AG04450 (cell line): Measurements from ENCODE around the gene SPEG. TPM values are rescaled to one million over a fixed set of nuclear protein-coding genes. Genes with fewer than 3 reads are reported as not detected.
"Not testable (repeated sequence)": the region's sequence is repeated elsewhere in the genome, so short reads cannot be mapped to it uniquely, and the experiment has no call there.

ENCODE experiments used
- CTCF ChIA-PET: fragments of 300-600, 350-600 bp; formaldehyde crosslinking; extraction: SDS; loops from one replicate; lab custom pipeline; 2022; ENCODE audit warnings: antibody characterized with exemption, inconsistent platforms; lab: Charles Lee
- POLR2A ChIA-PET: fragments of 350-600 bp; formaldehyde crosslinking; extraction: SDS; loops from one replicate; lab custom pipeline; 2021; ENCODE audit warnings: antibody characterized with exemption, inconsistent platforms; lab: Yijun Ruan, JAX
- DNase-seq: peaks from one replicate; pipeline ENCODE4 v3.0.0-alpha.2; 2011; ENCODE audit warnings: low read depth, low spot score
- H3K27ac ChIP-seq: one replicate; pipeline ENCODE4 v1.5.1; 2012; ENCODE audit warnings: low read depth, low read length, control low read depth
- H3K27me3 ChIP-seq: one replicate; pipeline ENCODE4 v1.6.0; 2012; ENCODE audit warnings: low read length; ENCODE audit not compliant: control insufficient read depth, insufficient read depth
- H3K4me3 ChIP-seq: 2 replicates; pipeline ENCODE4 v1.5.1; 2011; ENCODE audit warnings: mild to moderate bottlenecking, low read depth, low read length, control low read depth
- H3K9me3 ChIP-seq: 2 replicates; pipeline ENCODE4 v1.5.1; 2012; ENCODE audit warnings: low read length; ENCODE audit not compliant: control insufficient read depth, insufficient read depth
- polyA plus RNA-seq: library from polyadenylated mRNA; depleted of rRNA; stranded (reverse); fragments of >200 nt; gene quantifications from 2 replicates; pipeline ENCODE4 v1.2.3, GENCODE V29; 2011
- TF ChIP-seq, protein P1 (sequence below): IDR thresholded peaks from 2 replicates; pipeline ENCODE4 v1.5.1; 2011; ENCODE audit warnings: low read depth, low read length, control low read depth, inconsistent platforms

The SPEG gene
- polyA plus RNA-seq, 1 experiment, result 28.0 TPM

- CTCF ChIA-PET, result no interaction called here
- POLR2A ChIA-PET, result interaction anchor here (0.8 kb wide), 1 partner anchor 46 kb away, joined by 3 read pairs; no protein-coding TSS in a partner anchor
- H3K27ac ChIP-seq, result peak overlapping the region; percentile 93
Observed at GRCh38 chr2:219406861-219407230, 27.8 kb upstream of the SPEG start.

DNA sequence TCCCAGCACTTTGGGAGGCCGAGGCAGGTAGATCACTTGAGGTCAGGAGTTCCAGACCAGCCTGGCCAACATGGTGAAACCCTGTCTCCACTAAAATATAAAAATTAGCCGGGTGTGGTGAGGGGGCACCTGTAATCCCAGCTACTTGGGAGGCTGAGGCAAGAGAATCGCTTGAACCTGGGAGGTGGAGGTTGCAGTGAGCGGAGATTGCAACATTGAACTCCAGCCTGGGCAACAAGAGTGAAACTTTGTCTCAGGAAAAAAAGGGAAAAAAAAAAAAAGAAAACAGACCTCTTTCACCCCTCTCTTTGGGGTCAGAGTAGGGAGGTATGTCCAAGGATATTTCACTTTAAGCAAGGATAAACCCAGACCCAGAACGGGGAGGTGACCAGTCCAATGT lies 27.3 kb upstream of the SPEG start:
- H3K27ac ChIP-seq, result peak overlapping the region; percentile 93
- CTCF ChIA-PET, result interaction anchor here (1.2 to 3.0 kb wide), 2 partner anchors 69 to 123 kb away, joined by 4 to 9 read pairs; no protein-coding TSS in a partner anchor
- not testable (repeated sequence) for H3K9me3 ChIP-seq, H3K4me3 ChIP-seq, DNase-seq, H3K27me3 ChIP-seq
- POLR2A ChIA-PET, result interaction anchor here (0.8 kb wide), 1 partner anchor 46 kb away, joined by 3 read pairs; no protein-coding TSS in a partner anchor

More at GRCh38 chr2:219406861-219407230, 27.8 kb upstream of the SPEG start:
- peak; percentile 88 for DNase-seq
- Histone ChIP-seq H3K27me3 (no peaks in the 10 kb centered on the region), H3K9me3 (0 out of 2 replicates have a peak, but pooled peaks cover 2% of the 10 kb centered on the region), H3K4me3 (no peak overlapping the region)
- TF ChIP-seq, protein P1, sequence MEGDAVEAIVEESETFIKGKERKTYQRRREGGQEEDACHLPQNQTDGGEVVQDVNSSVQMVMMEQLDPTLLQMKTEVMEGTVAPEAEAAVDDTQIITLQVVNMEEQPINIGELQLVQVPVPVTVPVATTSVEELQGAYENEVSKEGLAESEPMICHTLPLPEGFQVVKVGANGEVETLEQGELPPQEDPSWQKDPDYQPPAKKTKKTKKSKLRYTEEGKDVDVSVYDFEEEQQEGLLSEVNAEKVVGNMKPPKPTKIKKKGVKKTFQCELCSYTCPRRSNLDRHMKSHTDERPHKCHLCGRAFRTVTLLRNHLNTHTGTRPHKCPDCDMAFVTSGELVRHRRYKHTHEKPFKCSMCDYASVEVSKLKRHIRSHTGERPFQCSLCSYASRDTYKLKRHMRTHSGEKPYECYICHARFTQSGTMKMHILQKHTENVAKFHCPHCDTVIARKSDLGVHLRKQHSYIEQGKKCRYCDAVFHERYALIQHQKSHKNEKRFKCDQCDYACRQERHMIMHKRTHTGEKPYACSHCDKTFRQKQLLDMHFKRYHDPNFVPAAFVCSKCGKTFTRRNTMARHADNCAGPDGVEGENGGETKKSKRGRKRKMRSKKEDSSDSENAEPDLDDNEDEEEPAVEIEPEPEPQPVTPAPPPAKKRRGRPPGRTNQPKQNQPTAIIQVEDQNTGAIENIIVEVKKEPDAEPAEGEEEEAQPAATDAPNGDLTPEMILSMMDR, result no peak

DNA sequence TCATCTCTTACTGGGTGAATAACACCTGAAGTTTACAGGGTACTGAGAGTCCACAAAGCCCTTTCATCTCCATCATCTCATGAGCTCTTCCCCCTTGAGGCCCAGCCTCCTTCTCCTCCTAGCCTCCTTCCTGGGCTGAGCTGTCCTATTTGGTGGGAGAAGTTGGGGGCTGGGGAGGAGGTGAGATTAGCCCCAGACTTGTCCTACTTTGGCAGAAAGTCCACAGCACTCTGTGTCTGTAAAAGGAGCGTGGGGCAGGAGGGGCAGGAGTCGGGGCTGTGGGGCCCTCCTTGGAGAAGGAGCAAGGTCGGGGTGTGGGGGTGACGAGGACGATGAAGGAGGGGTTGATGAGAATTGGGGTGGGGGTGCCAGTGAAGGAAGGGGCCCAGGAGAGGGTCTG lies 26.4 kb upstream of the SPEG start:
- Histone ChIP-seq H3K27me3 (no peaks in the 10 kb centered on the region), H3K9me3 (0 out of 2 replicates have a peak, but pooled peaks cover 9% of the 10 kb centered on the region), H3K27ac (no peak overlapping the region), H3K4me3 (no peak overlapping the region)
- ChIA-PET CTCF (interaction anchor here (0.7 to 3.0 kb wide), 3 partner anchors 50 to 122 kb away, joined by 3 to 9 read pairs (median 4); no protein-coding TSS in a partner anchor), POLR2A (interaction anchor here (1.0 kb wide), 1 partner anchor 91 kb away, joined by 5 read pairs; the partner anchor contains the start of gene GMPPA)
- TF ChIP-seq, protein P1, result no peak
- DNase-seq, result no peak

GRCh38 chr2:219408631-219409030 lies 26.0 kb upstream of the SPEG start:
- CTCF ChIA-PET, result interaction anchor here (0.7 to 3.0 kb wide), 4 partner anchors 50 to 122 kb away, joined by 3 to 9 read pairs (median 4); no protein-coding TSS in a partner anchor

GRCh38 chr2:219409619-219410018 lies 25.0 kb upstream of the SPEG start:
- no peaks in the 10 kb centered on the region for H3K27me3 ChIP-seq
- no peak for DNase-seq
- H3K27ac ChIP-seq, result no peak overlapping the region
- ChIA-PET POLR2A (no interaction called here), CTCF (interaction anchor here (0.9 to 3.0 kb wide), 3 partner anchors 100 to 121 kb away, joined by 3 to 9 read pairs (median 3); no protein-coding TSS in a partner anchor)
- H3K9me3 ChIP-seq, result 0 out of 2 replicates have a peak, but pooled peaks cover 11% of the 10 kb centered on the region
- no peak overlapping the region for H3K4me3 ChIP-seq
- TF ChIP-seq, protein P1, result no peak

More at GRCh38 chr2:219408631-219409030, 26.0 kb upstream of the SPEG start:
- H3K4me3 ChIP-seq, result no peak overlapping the region
- DNase-seq, result no peak
- H3K27me3 ChIP-seq, result no peaks in the 10 kb centered on the region
- 0 out of 2 replicates have a peak, but pooled peaks cover 11% of the 10 kb centered on the region for H3K9me3 ChIP-seq
- TF ChIP-seq, protein P1, result no peak
- POLR2A ChIA-PET, result interaction anchor here (1.0 kb wide), 1 partner anchor 90 kb away, joined by 5 read pairs; the partner anchor contains the start of gene GMPPA
- H3K27ac ChIP-seq, result peak overlapping the region; percentile 11
